ENCODE measurements around the gene GNGT2.

Gene GNGT2

GRCh38 chr17:49229076-49229804 is 18.9 kb upstream of the GNGT2 start:
- TF ChIP-seq CTCF (IDR thresholded peaks at IDR 0.05; ENCODE audit: extremely low read depth, missing control alignments): no peak
- no peak for DNase-seq (ENCODE audit: low spot score)

GRCh38 chr17:49227436-49228261 is 17.3 kb upstream of the GNGT2 start:
- DNase-seq (ENCODE audit: low spot score): peak; percentile 89
- peak; percentile 76 for TF ChIP-seq CTCF (IDR thresholded peaks at IDR 0.05; ENCODE audit: extremely low read depth, missing control alignments)

- DNase-seq (ENCODE audit: low spot score): peak; percentile 32
- no peak for TF ChIP-seq CTCF (IDR thresholded peaks at IDR 0.05; ENCODE audit: extremely low read depth, missing control alignments)
Observed at GRCh38 chr17:49226771-49227435, 16.5 kb upstream of the GNGT2 start.

- peak; percentile 20 for DNase-seq (ENCODE audit: low spot score)
- no peak for TF ChIP-seq CTCF (IDR thresholded peaks at IDR 0.05; ENCODE audit: extremely low read depth, missing control alignments)
Observed at GRCh38 chr17:49225554-49226236, 15.3 kb upstream of the GNGT2 start.

- no peak for TF ChIP-seq CTCF (IDR thresholded peaks at IDR 0.05; ENCODE audit: extremely low read depth, missing control alignments)
- no peak for DNase-seq (ENCODE audit: low spot score)
Observed at GRCh38 chr17:49224997-49225337, 14.6 kb upstream of the GNGT2 start.

- no peak for TF ChIP-seq CTCF (IDR thresholded peaks at IDR 0.05; ENCODE audit: extremely low read depth, missing control alignments)
- DNase-seq (ENCODE audit: low spot score): peak; percentile 57
Observed at GRCh38 chr17:49224198-49224996, 14.0 kb upstream of the GNGT2 start.

Measured in GM20000 (cell line).